GM18861 (cell line): ENCODE data around the gene PPP1R11.
"Not testable (repeated sequence)": the region's sequence is repeated elsewhere in the genome, so short reads cannot be mapped to it uniquely, and the experiment has no call there.

ENCODE experiments used
- ATAC-seq: cut with Tn5 transposase; IDR thresholded peaks from one replicate; pipeline ENCODE4 v1.9.1; 2021; ENCODE audit not compliant: unreplicated experiment

Gene PPP1R11

GRCh38 chr6:30096829-30097228, 29.8 kb downstream of the PPP1R11 start:
- ATAC-seq = no peak

GRCh38 chr6:30097902-30098768, 31.1 kb downstream of the PPP1R11 start:
- ATAC-seq = no peak

DNA sequence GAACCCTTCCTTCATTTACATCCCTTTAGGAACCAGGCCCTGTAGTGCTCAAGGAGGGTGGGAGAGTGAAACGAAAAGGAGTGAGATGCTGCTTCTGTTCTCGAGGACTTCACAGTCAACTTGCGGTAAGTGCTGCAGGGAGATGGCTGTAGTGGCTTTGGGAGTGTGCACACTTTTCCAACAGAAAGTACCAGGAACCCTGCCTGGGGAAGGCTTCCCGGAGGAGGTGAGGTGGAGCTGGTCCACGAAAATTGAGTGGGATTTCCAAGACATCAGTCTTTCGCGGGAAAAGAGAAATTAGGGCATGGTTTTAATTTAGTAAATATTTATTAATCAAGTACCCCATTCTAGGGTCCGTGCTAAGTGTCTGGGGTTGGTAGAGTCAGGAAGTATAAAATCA, 33.2 kb downstream of the PPP1R11 start:
- no peak for ATAC-seq

DNA sequence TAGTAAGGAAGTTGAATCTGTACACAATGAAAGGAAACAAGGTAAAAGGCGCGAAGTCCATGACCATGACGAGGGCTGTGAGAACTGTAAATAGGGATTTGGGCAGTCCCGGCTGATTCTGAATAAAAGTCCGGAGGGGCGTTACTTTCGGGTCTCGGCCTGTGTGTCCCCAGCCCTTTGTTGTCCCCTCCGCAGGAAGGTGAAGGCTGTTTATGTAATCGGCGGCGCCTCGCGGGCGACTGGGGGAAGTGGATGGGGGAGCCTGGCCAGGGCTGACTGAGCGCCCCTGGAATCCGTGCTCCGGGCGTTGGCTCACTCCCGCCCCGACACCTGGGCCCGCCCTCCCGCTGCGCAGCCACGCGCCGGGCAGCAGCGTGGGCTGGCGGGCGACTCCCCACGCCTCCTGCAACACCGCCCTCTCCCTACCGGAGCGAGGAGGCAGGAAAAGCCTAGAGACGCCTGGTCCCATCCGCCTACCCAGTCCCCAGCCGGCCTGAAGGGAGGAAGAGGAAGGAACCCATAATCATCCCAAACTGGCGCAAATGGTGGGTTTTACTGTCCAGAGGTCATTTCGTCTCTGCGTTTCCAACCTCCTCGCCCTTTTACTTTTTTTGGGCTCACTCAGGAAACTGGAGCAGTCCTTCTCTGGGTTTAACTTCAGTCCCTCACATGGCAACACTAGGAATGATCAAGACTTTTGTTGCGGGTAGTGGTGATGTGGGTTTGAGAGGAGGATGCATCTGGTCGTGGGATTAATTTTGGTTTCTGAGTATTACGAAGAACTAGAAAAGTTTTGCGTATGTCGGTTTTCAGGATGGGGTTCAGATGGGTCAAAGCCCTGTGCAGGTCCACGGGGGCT, 33.8 kb downstream of the PPP1R11 start:
- no peak for ATAC-seq

DNA sequence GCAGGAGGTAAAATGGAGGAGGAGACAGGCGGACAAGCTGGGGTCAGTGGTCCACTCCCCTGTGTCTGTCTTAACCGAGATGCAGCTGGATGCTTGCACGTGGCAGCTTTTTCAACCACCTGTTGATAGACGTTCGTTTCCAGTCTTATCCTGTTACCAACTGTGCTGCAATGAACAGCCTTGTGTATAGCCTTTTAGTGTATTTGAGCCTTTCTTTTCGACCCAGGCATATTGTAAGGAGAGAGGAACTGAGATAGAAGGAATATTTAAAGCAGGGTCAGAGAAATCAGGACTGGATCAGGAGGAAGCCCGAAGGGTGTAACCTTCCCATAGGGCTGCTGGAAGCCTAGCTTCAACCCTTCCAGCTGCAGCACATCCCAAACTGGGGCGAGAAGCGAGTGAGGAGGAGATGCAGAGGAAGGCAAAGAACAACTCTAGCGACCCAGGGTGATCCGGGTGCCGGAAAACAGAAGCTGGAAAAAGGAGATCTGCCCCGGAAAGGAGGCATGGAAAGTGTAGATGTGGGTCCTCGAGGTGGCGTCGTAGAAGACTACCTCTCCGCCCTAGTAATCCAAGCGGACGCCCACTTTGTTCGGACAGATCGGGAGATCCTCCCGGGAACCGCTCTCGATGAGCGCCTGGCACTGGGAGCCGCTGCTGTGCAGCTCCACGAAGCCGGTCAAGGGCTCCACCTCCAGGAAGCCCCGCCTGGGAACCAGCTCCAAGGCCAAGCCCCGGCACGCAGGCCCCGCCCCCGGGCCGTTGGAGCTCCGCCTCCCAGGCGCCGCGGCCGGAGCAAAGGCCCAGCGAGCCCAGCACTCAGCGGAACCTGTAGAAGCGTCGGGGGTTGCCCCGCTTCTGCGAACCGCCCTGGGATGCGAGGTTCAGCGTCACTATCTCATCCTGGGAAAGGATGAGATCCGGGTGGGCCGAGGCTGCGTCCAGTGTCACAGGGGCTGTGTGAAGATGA, 34.7 kb downstream of the PPP1R11 start:
- ATAC-seq = peak; percentile 55

GRCh38 chr6:30102414-30102969, 35.5 kb downstream of the PPP1R11 start:
- no peak for ATAC-seq

GRCh38 chr6:30102970-30103871, 36.2 kb downstream of the PPP1R11 start:
- peak; percentile 38 for ATAC-seq

- no peak for ATAC-seq
These were observed 36.8 kb downstream of the PPP1R11 start for GRCh38 chr6:30103872-30104179.

- ATAC-seq = no peak
These were observed 37.7 kb downstream of the PPP1R11 start for GRCh38 chr6:30104661-30105060.

GRCh38 chr6:30111266-30111856, 44.4 kb downstream of the PPP1R11 start:
- ATAC-seq = no peak

- ATAC-seq = no peak
These were observed 45.5 kb downstream of the PPP1R11 start for GRCh38 chr6:30112402-30112994.

DNA sequence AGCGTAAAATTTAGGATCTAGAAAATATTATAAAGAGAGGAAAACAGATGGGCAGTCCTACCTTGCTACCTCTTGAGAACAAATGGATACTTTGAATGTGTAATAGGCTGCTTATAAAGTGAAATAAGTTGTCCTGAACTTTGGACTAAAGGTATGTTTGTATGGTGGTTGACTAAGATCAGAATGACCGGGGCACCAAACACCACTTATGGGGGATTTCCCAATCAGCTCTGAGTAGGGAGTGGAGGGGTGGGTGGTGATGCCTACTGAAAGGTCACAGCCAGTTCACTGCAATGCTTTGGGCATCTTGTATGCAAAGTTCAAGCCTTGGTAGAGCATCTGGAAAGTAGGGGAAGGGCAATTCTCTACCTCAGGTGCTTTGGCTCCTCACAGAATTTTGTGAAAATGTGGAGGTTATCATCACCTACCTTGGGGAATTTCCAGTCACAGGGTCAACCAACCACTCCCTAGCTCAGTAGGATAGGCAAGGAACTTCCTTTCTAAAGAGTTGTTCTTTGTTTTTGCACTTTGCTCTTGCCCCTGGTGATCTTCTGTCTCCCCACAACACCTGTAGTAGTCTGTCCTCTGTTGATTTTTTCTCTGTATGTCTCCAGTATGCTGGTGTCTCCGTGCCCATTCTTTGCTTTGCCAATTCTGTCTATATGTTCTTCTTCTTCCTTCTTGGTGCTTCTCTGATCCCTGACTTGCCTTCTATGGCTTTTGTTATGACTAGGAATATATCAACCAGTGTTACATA, 46.2 kb downstream of the PPP1R11 start, which contains the start of gene TRIM31:
TSS of gene TRIM31 (minus strand) at position 88 of the 757 bp plus-strand sequence. CDS start 285 bp downstream, outside the sequence.
- ATAC-seq = peak; percentile 71

DNA sequence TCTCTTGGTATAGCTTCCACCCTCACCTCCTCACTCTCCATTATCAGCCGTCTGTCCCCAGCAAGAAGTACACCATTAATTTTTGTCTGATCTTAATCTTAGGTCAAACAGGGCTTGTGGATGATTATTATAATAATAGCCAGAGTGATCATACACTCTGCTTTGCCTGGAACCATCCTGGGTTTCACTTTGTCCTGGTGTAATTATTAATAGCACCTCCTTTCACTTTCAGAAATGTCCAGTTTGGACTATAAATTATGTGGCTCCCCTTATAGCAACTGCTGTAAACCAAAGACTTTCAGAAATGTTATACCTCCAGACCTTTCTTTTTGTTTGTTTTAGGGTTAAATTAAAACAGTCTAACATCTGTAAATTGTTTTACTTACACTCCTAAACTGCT, 46.8 kb downstream of the PPP1R11 start:
- ATAC-seq = no peak

GRCh38 chr6:30116724-30117123, 49.7 kb downstream of the PPP1R11 start:
- no peak for ATAC-seq

- ATAC-seq = not testable (repeated sequence)
These were observed 51.7 kb downstream of the PPP1R11 start for GRCh38 chr6:30118691-30119090.
